Colon (tissue), 2 donors: ENCODE data around the gene RPL22.

Source experiments
- FAIRE-seq: peaks from 2 replicates; lab custom pipeline; 2012; peaks lifted over from hg19 to GRCh38; lab: Jason Lieb, UNC
- donor health status: control.
- donor health status: control.

The RPL22 gene

DNA sequence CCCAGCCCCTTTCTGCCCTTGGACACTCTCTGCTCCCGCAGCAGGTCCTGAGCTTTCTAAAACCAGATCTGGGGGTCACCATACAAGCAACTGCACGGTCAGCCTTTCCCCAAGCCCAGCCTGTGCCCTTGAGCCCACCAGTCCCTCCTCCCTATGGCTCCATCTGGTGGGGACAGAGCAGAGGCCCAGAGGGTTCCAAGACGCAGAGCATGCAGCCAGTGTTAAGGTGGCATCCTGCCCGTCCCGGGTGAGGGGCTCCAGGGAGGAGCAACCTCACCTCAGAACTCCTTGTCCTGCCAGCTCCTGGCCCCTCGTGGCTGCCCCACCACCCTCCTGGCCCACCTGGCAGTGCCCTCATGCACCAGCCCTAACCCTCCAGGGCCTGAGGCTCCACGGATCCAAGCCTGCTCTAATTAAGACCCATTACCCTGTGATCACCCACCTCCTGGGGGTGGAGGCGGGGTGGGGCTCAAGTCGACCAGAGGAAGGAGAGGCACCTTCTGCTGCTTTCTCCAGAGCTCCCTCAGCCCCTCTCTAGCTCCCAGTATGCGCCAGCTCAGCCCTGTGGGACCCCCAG lies 27.8 kb downstream of the RPL22 start:
- FAIRE-seq = no peak

DNA sequence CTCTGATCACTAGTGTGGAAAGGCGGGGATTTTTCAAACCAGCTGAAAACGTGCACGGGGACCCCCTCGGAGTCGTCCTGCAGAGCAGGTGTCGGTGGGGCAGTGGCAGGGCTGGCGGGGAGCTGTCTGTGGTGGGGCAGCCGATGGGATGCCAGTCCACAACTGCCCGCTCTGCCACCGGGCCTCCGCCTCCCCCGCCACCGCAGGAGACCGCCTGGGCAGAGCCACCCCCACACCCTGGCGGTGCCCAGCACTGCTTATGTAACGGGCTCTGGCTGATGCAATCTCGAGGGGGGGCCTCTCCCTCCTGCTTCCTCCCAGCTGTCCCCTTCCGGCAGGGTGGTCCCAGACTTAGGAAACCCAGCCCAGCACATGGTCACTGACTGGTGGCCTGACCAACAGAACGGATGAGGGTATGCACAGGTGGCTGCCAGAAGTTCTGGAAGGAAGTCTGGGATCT lies 28.6 kb downstream of the RPL22 start:
- FAIRE-seq = no peak

DNA sequence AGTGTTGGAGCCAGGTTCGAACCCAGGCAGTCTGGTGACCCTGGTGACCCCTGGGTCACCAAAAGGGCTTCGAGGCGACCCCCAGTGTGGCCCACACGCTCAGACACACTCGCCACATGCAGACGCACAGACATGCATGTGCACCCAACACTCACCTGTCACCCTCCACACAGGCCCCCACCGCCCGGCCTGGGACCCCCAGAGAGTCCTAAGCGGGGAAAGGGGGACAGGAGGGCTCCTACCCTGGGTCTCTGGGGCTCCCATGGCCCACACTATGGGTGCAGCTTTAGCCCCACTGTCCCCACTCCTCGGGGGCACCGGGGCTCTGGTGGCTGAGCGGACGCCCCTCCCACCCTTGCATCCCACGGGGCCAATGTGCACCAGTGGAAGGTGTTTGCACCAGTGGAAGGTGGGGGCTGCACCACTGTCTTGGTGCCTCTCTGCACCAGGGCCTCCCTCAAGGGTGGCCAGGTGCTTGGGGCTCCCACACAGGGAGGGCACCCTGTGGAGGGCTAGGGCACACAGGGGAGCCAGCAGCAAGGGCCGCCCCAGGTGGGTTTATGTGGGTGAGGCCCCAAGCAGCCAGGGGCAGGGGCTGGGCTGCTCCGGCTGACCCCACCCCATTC lies 29.2 kb downstream of the RPL22 start:
- FAIRE-seq = no peak

DNA sequence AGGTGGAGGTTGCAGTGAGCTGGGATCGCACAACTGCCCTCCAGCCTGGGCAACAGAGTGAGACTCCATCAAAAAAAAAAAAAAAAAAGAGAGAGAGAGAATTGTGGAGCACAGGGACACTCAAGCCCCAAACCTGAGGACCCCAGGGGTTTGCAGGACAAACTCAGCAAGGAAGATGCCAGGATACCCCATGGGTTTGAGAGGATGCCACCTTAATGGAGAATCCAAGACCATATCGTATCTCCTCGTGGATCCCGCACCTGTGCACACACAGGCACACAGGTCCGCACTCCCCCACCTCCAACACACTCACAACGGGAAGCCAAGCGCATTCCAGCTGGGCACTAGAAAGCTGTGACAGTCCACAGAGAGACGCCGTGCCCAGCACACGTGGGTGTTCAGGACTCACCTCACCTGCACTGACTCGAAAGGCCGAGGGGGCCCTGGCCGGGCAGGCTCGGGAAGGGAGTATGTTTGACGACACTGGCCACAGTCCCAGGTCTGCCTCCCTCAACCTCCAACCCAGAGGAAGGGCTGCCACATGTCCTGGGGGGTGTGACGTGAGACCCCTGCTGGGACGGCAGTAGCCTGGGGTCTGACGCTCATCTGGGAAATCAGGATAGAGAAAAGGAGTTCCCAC lies 30.3 kb downstream of the RPL22 start:
- FAIRE-seq = no peak

DNA sequence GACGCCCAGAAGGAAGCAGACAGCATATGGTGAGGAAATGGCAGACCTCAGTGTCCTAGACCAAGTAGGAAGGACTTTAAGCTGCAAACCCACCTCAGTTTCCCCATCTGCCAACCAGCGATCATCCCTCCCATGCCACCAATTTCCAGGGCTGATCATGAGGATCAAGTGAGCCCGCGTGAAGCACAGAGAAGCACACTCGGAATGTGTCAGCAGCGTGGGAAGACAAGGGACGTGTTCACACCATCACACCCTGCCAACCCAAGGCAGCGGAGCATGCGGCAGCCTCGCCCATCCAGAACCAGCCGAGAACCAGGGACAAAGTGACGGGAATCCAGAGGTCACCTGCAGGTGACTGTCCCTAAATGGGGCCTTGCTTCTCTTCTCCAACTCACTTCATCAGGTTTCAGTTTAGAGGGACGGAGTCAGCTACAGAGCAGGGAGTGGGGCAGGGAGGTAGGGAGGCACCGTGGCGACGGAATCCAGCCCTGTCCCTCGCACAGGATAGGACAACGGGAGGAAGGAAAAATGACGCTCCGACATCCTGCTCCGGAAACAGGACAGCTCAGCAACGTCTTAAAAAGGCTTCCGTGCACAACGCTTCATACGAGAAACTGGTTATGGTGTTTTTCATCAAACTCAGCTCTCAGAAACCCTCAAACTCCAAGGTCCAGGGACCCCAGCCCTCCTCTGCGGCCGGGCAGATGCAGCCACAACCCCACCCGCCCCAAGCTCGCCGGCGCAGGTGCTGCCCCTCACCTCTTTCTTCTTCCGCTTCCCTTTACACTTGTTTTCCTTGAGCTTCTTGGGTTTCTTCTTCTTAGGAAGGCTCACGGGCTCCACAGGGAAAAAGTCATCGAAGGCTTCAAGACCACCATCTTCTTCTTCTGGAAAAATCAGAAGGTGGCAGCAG lies 31.7 kb downstream of the RPL22 start:
- FAIRE-seq = no peak

DNA sequence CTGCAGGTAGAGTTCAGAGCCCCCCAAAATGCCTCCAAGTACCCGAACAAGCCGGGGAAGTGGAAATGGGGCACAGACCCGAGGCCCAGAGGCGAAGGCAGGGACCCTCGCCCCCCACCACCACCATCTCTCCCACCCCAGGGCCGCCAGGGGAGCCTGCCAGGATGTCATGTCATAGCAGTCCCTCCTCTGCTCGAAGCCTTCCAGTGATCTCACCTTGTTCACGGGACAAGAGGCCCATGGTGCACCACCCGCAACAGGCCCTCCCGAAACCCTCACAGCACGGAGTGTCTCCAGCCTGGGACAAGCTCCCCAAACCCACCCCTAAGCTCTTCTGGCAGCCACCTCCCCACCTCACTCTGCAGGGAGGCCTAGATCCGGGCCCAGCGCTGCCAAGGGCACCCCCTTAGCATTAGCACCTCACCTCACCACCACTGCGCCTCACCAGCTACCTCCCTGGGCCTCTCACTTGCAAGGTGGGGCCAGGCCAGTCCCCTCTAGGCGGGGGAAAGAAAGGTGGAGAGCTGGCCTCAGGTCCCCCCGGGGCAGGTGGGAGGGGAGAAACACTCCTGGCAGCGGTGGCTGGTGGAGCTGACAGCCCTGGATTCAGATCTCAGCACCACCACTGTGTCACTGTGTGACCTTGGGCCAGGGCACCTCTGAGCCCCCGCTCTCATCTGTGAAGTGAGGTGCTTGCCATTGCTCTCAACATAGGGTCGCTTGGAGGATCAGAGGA lies 32.6 kb downstream of the RPL22 start:
- FAIRE-seq = no peak

DNA sequence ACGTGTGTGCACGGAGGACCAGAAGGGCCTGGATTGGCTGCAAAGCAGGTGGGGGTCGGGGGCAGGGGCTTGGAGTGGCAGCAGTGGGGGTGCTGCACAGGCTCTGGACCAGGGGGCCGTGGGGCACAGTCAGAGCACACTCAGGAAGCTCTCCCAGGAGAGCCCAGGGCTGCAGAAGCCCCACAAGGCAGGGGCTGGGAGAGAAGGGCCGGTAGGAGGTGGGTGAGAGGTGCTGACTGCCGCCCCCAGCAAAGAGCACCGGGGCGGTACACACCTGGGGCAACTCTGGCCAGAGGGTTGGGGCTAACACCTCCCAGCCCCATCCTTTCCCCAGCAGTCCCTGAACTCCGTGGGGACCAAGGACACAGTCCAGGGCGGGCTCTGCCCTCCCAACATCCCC lies 33.2 kb downstream of the RPL22 start:
- no peak for FAIRE-seq

DNA sequence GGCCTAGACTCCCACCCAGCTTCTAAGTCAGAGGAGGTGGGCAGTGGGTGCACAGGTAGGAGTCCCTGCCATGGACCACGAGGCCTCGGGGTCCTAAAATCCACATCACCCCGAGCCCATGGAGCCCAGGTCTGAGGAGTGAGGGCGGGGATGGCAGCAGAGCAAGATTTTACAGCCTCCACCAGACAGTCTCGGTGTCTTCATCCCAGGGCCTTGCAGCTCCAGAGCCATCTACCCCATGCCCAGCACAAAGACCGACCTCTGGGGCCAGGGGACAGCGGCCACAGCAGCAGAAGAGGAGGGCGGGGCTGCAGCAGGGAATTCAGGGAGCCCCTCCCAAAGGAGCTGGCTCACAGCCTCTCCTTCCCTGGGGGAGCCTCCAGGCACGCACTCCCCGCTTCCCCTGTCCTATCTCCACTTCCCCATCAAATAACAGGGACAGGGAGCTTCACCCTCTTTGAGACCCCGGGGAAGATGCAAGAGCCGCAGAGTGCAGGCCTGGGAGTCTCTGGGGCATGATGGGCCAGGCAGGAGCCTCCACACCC lies 33.9 kb downstream of the RPL22 start:
- no peak for FAIRE-seq

DNA sequence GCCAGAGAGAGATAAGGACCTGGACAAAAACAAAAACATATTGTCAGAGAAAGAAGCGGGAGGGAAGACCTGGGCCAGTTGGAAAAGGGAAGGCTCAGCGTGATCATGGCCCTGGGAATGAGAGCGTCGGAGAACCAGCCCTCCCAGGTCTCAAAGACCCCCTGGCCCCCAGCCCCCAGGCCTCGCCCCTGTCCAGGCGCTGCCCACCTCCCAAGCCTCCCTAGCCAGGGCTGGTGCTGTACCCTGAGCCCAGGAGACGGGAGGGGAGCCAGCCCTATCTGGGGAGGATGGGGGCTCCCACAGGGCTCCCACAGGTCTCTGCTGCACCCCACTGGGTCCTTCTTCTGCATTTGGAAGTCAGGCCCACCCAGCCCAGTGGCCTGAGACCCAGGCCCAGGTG lies 34.4 kb downstream of the RPL22 start:
- no peak for FAIRE-seq

DNA sequence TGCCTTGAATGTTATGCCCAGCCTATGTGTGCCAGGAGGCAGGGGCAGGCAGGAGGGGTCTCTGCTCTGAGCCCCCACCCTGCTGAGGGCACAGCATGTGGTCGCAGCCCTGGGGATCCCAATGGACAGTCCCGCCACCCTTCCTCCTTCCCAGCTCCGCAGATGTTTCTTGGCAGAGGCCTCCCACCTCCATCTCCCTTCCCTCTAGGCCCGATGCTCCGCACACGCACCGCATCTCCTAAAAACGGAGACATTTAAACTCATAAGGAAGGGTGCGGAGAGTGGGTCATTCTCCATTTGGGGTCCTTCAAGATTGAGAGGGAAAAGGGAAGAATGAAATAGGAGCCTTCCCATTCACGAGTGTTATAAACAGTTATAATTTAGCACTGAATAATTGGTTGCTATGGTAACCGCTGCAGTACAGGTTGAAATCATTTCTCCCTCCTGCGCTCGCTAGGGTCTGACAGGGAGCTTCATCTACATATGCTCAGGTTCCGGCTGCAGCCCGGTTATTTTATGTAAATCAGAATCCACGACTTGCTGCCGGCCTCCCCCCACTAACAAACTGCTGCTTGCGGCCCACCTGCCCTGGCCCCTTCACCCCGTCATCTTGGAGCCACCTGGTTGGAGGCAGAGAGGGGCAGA lies 35.3 kb downstream of the RPL22 start:
- FAIRE-seq = no peak

DNA sequence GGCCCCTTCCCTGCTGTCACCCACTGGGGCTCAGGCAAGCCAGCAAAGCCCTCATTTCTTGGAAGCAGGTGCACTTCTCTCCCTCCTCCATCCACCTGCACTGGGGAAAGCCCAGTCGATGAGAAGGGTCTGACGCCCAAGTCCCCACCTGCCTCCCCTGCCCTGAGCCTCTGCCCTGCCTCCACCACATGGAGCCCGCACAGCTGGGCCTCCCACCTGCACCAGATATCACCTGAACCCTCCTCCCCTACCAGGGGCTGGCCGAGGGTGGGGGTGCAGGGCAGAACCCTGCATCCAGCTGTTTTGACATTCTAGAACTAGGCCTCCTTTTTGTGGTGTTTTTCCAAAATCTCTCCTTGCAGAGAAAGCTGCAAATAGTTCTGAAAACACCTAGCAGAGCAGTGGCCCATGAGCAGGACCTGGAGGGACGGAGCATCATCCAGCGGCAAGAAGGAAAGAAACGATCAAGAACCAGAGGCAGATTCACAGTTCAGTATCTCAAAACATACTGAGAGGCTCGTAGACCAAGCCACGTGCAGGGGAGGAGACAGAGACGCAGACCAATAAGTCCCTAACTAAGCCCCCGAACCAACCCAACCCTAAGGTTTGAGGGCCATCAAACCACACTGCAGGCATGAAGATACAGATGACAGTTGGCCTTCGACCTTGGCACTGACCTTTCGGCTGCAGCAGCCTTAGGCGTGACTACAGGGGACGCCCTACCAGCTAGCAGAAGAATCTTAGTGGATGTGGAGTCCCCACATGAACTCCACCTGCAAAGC lies 36.0 kb downstream of the RPL22 start:
- no peak for FAIRE-seq

DNA sequence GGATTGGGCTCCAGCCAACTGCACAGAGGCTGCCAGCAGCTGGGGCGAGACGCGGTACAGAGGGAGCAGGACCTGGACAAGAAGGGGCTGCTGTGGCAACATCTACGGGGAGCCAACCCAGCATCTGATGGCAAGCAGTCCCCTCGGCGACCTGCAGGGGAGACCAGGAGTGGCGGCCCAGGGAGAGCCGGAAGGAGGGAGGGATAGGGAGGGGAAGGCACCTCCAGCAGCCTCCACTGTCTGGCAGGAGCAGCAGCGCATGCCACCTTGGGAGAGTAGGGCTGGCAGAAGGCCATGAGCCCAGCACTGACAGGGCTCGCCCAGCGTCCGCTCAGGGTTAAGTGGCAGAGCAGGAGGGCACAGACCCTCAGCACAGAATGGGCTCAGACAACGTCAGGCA lies 36.6 kb downstream of the RPL22 start:
- FAIRE-seq = no peak

DNA sequence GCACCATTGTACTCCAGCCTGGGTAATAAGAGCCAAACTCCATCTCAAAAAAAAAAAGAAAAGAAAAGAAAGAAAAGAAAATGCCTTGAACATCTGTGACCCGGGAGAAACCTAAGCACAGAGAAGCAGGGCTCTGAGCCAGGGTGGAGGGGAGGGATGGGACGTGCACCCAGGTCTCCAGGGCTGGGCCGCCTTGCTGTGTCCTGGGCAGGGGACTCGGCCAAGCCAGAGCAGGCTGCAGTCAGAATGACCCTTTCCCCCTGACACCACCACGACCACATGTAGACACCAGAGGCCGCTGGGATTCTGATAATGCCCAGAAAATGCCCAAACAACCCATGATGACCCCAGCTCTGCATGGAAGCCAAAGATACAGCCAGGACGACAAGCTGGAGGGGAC lies 37.1 kb downstream of the RPL22 start:
- FAIRE-seq = no peak

DNA sequence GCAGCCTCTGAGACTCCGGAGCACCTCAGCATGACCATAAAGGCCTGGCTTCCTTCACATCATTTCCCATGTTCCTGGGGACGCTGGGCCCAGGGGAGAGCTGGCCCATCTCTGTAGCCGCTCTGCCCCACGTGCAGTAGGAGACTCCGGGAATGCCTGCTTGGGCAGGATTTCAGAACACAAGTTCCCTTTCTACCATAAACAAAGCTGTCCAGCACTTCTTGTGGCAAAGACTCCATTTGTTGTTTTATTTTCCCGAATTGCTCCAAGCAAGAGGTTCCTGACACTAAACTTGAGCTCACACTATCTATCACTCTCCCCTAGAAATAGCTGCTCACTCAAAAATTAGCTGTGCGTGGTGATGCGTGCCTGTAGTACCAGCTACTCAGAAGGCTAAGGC lies 41.2 kb downstream of the RPL22 start:
- FAIRE-seq = no peak

DNA sequence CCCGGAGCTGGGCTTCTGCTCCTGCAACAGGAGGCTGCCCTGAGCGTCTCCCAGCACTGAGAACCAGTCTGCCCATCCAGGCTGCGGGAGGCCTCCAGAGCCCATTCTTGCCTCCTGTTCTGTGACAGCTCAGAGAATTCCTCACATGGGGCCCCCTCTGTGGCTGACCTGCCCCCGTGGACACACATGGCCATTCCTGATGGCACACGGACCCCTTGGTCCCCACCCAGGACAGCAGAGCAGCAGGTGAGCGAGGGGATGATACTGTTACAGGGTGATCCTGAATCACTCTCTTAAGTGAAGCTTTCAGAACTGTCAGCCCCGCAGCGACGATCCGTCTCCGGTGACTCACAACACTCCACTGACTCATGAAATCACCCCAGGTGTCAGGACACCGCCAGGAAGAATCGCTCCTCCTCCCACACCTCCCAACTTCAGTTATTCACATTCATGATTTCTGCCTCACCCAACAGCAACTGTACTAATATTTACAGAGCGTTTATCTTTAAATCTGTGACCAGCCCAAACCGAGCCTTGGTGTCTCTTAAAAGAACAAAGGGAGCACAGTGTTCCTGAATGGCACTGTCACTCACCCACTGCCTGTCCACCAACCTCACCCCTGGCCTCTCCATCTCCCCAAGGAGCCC lies 41.7 kb downstream of the RPL22 start:
- no peak for FAIRE-seq

DNA sequence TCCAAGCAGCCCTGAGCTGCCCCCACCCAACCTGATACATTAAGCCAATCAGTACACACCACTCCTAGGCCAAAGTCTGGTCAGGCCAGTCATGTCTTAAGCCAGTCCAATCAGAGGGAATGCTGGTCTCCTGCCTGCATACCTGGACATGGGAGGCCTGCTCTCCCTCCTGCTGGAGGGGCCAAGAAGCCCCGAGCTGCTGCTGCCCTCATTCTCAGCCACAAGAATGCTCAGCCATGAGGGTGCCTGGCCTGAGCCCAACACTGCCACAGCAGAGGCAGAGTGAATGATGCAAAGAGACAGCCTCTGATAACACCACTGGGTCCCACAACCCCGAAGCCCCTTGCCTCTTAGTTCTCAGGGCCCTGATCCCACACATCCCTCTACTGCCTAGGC lies 42.3 kb downstream of the RPL22 start:
- no peak for FAIRE-seq

DNA sequence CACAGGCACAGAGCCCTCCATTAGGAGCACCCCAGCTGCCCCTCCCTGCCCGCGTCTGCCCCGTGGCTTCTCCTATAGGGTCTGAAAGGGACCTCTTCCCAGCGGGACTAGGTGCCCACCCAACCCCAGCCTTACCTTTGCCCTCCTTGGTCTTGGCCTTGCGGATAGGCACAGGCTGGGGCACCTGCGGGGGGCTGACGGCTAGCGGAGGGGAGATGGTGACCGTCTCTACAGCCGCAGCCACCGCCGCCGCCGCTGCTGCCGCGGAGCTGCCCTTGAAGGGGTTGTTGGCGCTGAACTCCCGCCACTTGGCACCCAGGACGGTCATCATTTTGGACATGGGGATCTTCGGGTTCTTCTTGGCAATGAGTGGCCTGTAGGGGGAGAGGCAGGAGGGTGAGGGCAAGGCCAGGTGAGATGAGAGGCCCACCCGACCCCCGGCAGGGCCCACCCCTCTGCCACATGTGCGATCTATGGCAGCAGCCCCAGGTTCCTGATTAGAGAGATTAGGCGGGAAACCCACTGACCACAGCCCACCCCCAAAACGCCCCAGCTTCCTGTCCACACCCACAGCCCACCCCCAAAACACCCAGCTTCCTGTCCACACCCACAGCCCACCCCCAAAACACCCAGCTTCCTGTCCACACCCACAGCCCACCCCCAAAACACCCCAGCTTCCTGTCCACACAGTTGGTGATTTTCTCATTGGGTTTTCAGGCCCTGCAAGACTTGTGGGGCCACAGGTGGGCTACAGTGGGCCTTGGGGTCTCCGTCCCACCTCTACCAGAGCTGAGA lies 44.7 kb downstream of the RPL22 start:
- FAIRE-seq = no peak

DNA sequence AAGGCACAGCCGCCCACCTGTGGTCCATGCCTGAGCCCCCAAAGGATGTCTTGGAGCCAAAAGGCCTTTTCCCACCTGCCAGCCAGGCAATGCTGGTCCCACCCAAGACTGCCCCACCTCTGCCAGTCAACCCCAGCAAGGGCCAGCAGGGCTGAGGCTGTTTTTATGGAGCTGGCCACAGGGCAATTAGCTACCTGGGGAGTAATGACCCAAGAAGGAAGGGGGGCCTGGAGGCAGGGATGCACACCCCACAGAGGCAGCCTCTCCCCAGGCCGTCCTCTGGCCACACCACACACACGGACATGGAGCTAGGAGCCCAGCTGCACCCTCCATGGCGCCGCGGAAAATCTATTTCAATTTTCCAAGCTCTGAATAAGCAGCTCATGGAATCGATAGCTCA lies 46.5 kb downstream of the RPL22 start:
- no peak for FAIRE-seq

DNA sequence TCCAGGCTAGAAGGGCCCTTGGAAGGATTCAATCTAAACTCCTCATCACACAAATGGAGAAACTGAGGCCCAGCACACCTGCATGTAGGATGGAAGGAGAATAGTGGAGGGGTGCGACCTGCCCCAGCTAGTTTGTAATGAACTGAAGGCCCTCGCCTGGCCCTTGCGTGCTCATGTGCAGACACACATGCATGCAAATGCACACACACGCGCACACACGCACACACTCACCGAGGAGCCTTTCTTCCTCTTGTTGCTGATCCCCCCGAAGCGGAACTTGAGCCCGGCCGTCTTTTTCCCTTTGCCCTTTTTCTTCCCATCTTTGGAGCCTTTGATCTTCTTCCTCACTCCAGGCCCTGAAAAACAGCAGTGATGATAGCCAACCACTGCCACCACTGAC lies 47.2 kb downstream of the RPL22 start:
- no peak for FAIRE-seq
